ENCODE data around the gene DGAT2L6. TPM values are rescaled to one million over a fixed set of nuclear protein-coding genes. Genes with fewer than 3 reads are reported as not detected.

DGAT2L6 gene
- total RNA-seq, 1 experiment from 2014 or later = not detected

DNA sequence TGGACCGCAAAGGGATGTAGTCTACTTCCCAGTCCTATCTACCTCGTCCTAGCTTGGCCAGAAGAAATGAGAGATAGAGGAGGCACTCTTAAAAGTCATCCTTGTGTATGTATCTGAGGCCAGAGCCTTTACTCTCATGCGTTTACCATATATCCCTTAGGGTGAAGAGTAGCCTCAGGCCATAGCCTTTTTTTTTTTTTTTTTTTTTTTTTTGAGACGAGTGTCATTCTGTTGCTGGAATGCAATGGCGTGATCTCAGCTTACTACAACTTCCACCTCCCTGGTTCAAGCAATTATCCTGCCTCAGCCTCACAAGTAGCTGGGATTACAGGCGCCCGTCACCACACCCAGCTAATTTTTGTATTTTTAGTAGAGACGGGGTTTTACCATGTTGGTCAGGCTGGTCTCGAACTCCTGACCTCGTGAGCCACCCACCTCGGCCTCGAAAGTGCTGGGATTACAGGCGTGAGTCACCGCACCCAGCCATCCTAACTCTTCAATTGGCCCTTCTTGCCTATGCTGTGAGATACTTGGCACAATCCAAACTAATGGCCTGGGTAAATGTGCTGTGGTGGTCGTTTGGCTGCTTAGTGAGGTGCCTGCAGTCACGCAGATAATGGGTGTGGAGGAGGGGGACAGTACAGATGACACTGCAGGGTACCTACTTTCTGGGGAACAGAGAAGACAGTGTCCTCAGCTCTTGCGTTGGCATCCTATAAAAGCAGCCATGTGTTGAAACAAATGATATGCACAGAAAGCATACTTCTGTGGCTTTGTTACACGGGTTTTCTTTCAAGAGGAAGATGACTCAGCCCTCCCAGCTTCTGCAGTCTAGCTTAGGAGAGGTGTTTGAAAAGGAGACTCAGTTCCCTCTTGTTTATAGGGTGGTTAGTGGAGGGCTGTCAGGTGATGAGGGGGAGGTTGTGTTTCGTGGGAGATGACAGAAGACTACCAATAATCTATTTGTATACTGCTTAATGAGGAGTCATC is 10.4 kb upstream of the DGAT2L6 start:
- H2AK5ac ChIP-seq (ENCODE audit: insufficient read length, low read length) = no peak overlapping the region
- Mint-ChIP-seq H3K27ac (peak overlapping the region in 2 of 3 experiments; percentile 87 to 91; a peak in 5 of 7 replicates), H3K4me1 (peaks cover 40 to 46% of the 10 kb centered on the region in 2 experiments), H3K27me3 (ENCODE audit: low read depth) (no peaks in the 10 kb centered on the region; the same call in 1 of the 2 replicates), H3K9me3 (peaks cover 57 to 76% of the 10 kb centered on the region in 2 experiments), H3K36me3 (ENCODE audit: insufficient read depth in 1 of 3, low read depth in 3 of 3) (peaks cover 11 to 34% (median 17%) of the 10 kb centered on the region in 3 experiments), H3K4me3 (no peak overlapping the region)
- no peak overlapping the region for H3K56ac ChIP-seq (ENCODE audit: insufficient read length, low read depth, low read length)
- H2BK120ac ChIP-seq (ENCODE audit: low read depth, low read length, poor library complexity, severe bottlenecking) = no peak overlapping the region
- no peaks in the 10 kb centered on the region for H4K20me1 ChIP-seq (ENCODE audit: control insufficient read depth, insufficient read depth, insufficient read length)
- no peak overlapping the region for H3K27ac ChIP-seq (ENCODE audit: insufficient read length, low read depth, low read length)
- no peak for DNase-seq
- no peaks in the 10 kb centered on the region for H3K27me3 ChIP-seq (ENCODE audit: insufficient read depth, low read length)
- H4K91ac ChIP-seq (ENCODE audit: insufficient read length, low read depth, low read length) = no peak overlapping the region
- H3K79me2 ChIP-seq (ENCODE audit: insufficient read depth, low read length) = no peaks in the 10 kb centered on the region
- H3K4ac ChIP-seq (ENCODE audit: low read depth, low read length) = no peak overlapping the region
- H2BK12ac ChIP-seq (ENCODE audit: insufficient read length, low read depth, low read length) = no peak overlapping the region
- H2BK15ac ChIP-seq (ENCODE audit: low read depth, low read length) = no peak overlapping the region
- no peak overlapping the region for H3K4me2 ChIP-seq (ENCODE audit: insufficient read depth, insufficient read length, low read length)
- H3K9ac ChIP-seq (ENCODE audit: extremely low read depth, insufficient read length, low read length) = no peak overlapping the region
- WGBS (ENCODE audit: extremely low coverage, insufficient read length, low lambda C conversion rate) = no CpG with 5 or more reads among the region's 19 CpGs
- H3K14ac ChIP-seq (ENCODE audit: insufficient read depth, low read length) = no peak overlapping the region
- no peak overlapping the region for H3T11ph ChIP-seq (ENCODE audit: low read length)
- no peak overlapping the region for H2BK20ac ChIP-seq (ENCODE audit: low read depth, low read length, poor library complexity, severe bottlenecking)
- no peak overlapping the region for H4K8ac ChIP-seq (replicated peaks; ENCODE audit: insufficient read length, low read depth, low read length)
- H3K79me1 ChIP-seq (ENCODE audit: insufficient read depth, low read depth, low read length, poor library complexity, severe bottlenecking) = no peaks in the 10 kb centered on the region
- H4K5ac ChIP-seq (ENCODE audit: insufficient read length, low read depth, low read length) = no peak overlapping the region
- H2BK5ac ChIP-seq (ENCODE audit: insufficient read length, low read length) = no peak overlapping the region
- H2AFZ ChIP-seq (ENCODE audit: low read length) = no peak overlapping the region
- H3K18ac ChIP-seq (ENCODE audit: insufficient read length, low read depth, low read length) = no peak overlapping the region
- H3K23ac ChIP-seq (ENCODE audit: insufficient read length, low read depth, low read length) = no peak overlapping the region
- peaks cover 36% of the 10 kb centered on the region for H3K9me3 ChIP-seq (ENCODE audit: control insufficient read depth, low read depth, low read length)
- H3K23me2 ChIP-seq (ENCODE audit: insufficient read length, low read depth, low read length, poor library complexity, severe bottlenecking) = no peaks in the 10 kb centered on the region
- TF ChIP-seq, protein P1, sequence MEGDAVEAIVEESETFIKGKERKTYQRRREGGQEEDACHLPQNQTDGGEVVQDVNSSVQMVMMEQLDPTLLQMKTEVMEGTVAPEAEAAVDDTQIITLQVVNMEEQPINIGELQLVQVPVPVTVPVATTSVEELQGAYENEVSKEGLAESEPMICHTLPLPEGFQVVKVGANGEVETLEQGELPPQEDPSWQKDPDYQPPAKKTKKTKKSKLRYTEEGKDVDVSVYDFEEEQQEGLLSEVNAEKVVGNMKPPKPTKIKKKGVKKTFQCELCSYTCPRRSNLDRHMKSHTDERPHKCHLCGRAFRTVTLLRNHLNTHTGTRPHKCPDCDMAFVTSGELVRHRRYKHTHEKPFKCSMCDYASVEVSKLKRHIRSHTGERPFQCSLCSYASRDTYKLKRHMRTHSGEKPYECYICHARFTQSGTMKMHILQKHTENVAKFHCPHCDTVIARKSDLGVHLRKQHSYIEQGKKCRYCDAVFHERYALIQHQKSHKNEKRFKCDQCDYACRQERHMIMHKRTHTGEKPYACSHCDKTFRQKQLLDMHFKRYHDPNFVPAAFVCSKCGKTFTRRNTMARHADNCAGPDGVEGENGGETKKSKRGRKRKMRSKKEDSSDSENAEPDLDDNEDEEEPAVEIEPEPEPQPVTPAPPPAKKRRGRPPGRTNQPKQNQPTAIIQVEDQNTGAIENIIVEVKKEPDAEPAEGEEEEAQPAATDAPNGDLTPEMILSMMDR (conservative IDR thresholded peaks at IDR 0.05) = no peak
- no peaks in the 10 kb centered on the region; the same call in 1 of the 2 replicates for H3K4me1 ChIP-seq (ENCODE audit: insufficient read depth, low read length)
